Breast epithelium (tissue), 3 donors: ENCODE measurements around the gene PHF21A.

Source experiments
- CTCF ChIP-seq, 3 donors: fragments of 450-650 bp; IDR thresholded peaks; one replicate each; pipeline ENCODE4 v1.5.1; 2016 to 2017; ENCODE audit warnings: antibody characterized with exemption in 3 of 3, mild to moderate bottlenecking in 3 of 3, moderate library complexity in 3 of 3
- POLR2A ChIP-seq: fragments of 450-650 bp; IDR thresholded peaks from one replicate; pipeline ENCODE4 v1.6.1; 2016; ENCODE audit warnings: antibody characterized with exemption, mild to moderate bottlenecking, moderate library complexity
- POLR2AphosphoS5 ChIP-seq, 3 donors: sonication (generic); formaldehyde crosslinking; IDR thresholded peaks; one replicate each; pipeline ENCODE4 v1.6.1; 2017; ENCODE audit warnings: antibody characterized with exemption in 3 of 3

- TF ChIP-seq CTCF (IDR thresholded peaks at IDR 0.05): no peak
- TF ChIP-seq POLR2A: no peak
- TF ChIP-seq POLR2AphosphoS5 (IDR thresholded peaks at IDR 0.05): no peak
Observed at GRCh38 chr11:46107780-46108179, 13.5 kb downstream of the PHF21A start.
